Type B pancreatic cell (in vitro differentiated cells): ENCODE data around the gene EMILIN2. TPM values are rescaled to one million over a fixed set of nuclear protein-coding genes. Genes with fewer than 3 reads are reported as not detected.

Experiments
- DNase-seq: peaks from one replicate; pipeline ENCODE4 v3.0.0; 2021; ENCODE audit warnings: mixed read lengths; ENCODE audit not compliant: unreplicated experiment; ENCODE audit errors: extremely low spot score
- H3K27ac Mint-ChIP-seq: 2 replicates; pipeline ENCODE4 v1.8.0; 2021; ENCODE audit warnings: mild to moderate bottlenecking, mixed read lengths
- H3K27me3 Mint-ChIP-seq: 2 replicates; pipeline ENCODE4 v1.8.0; 2021; ENCODE audit warnings: mixed read lengths
- H3K36me3 Mint-ChIP-seq: 2 replicates; pipeline ENCODE4 v1.8.0; 2021; ENCODE audit warnings: mixed read lengths
- H3K4me1 Mint-ChIP-seq: one replicate; pipeline ENCODE4 v1.8.0; 2021; ENCODE audit warnings: mixed read lengths; ENCODE audit not compliant: unreplicated experiment
- H3K4me3 Mint-ChIP-seq: 2 replicates; pipeline ENCODE4 v1.8.0; 2021; ENCODE audit warnings: mild to moderate bottlenecking, mixed read lengths
- H3K9me3 Mint-ChIP-seq: 2 replicates; pipeline ENCODE4 v1.8.0; 2021; ENCODE audit warnings: mixed read lengths
- CTCF ChIP-seq: fragments of 200-600 bp; sonication (generic); conservative IDR thresholded peaks from 2 replicates; pipeline ENCODE4 v1.5.0; 2021; ENCODE audit warnings: antibody characterized with exemption, mild to moderate bottlenecking
- total RNA-seq: library from RNA; stranded (reverse); gene quantifications from 2 replicates; pipeline ENCODE4 v1.2.1, GENCODE V29; 2021; ENCODE audit warnings: low replicate concordance

EMILIN2 gene
- total RNA-seq, 1 donor from 2014 or later, result 9.4 TPM

DNA sequence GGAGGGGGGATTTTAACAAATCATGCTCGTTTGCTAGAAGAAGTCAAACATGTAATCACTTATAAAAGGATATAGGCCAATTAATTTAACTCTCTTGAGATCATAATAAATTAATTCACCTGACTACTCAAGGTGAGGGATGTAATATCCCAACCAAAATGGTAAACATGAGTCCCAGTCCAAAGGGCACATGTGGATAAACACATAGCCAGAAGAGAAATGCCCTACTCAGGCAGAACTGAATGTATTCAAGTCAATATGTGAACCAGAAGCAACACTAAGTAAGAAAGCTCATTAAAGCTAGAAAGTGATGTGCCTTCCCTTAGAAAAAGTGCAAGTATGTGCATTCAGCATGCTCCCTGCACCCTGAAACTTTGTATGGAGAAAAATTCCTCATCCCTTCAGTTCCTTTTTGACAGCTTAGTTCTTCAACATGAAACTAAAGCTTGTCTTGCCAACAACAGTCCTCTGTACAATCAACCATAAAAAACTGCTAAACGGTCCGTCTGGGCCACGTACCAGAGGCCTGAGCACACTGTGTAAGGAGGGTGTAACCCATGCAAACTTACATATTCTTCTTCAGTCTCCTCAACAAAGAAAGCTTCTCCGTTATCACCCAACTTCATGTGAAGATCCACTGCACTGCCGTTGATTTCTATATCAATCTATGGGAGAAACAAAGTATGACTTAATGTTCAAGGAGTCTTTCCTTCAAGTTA, 107.3 kb downstream of the EMILIN2 start:
- Mint-ChIP-seq H3K27me3 (no peaks in the 10 kb centered on the region), H3K36me3 (peaks cover 30% of the 10 kb centered on the region), H3K27ac (no peak overlapping the region), H3K4me3 (no peak overlapping the region), H3K9me3 (no peaks in the 10 kb centered on the region), H3K4me1 (no peaks in the 10 kb centered on the region)
- no peak for DNase-seq
- TF ChIP-seq CTCF, result no peak

GRCh38 chr18:2954869-2955645, 108.3 kb downstream of the EMILIN2 start:
- H3K4me1 Mint-ChIP-seq, result no peaks in the 10 kb centered on the region
- DNase-seq, result no peak
- no peak overlapping the region for H3K27ac Mint-ChIP-seq
- no peaks in the 10 kb centered on the region for H3K27me3 Mint-ChIP-seq
- no peak overlapping the region for H3K4me3 Mint-ChIP-seq
- no peaks in the 10 kb centered on the region for H3K9me3 Mint-ChIP-seq
- no peak for TF ChIP-seq CTCF
- peaks cover 26% of the 10 kb centered on the region for H3K36me3 Mint-ChIP-seq

- Mint-ChIP-seq H3K9me3 (no peaks in the 10 kb centered on the region), H3K27me3 (no peaks in the 10 kb centered on the region), H3K36me3 (peaks cover 31% of the 10 kb centered on the region), H3K27ac (no peak overlapping the region), H3K4me1 (peaks cover 6% of the 10 kb centered on the region), H3K4me3 (no peak overlapping the region)
- TF ChIP-seq CTCF, result no peak
- DNase-seq, result no peak
Measured at GRCh38 chr18:2956056-2956455, 109.2 kb downstream of the EMILIN2 start.

DNA sequence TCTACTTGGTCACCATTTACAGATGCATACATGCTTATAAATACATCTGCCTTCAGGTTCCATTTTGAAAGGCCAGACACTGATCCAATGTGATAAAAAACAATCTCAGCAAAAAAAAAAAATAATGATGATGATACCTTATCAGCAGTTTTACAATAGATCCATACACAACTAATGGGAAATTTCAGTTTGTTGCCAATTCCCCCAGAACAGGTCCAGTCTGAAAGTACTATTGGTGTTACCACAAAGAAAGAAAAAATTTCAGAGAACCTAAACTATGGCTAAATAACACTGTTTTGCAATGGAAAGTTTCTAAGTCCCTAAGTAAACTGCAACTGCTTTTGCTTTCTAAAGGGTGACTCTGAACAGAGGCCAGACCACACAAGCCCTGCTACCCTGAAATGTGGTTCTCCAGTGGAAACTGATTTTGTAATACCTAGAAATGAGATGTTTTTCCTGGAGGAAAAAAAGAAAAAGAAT, 112.1 kb downstream of the EMILIN2 start:
- H3K27me3 Mint-ChIP-seq, result no peaks in the 10 kb centered on the region
- H3K36me3 Mint-ChIP-seq, result peaks cover 12% of the 10 kb centered on the region
- H3K27ac Mint-ChIP-seq, result no peak overlapping the region
- no peaks in the 10 kb centered on the region for H3K9me3 Mint-ChIP-seq
- no peak for TF ChIP-seq CTCF
- peaks cover 26% of the 10 kb centered on the region for H3K4me1 Mint-ChIP-seq
- H3K4me3 Mint-ChIP-seq, result no peak overlapping the region
- no peak for DNase-seq

- DNase-seq, result no peak
- peaks cover 27% of the 10 kb centered on the region for H3K4me1 Mint-ChIP-seq
- H3K36me3 Mint-ChIP-seq, result peaks cover 11% of the 10 kb centered on the region
- H3K4me3 Mint-ChIP-seq, result no peak overlapping the region
- H3K27me3 Mint-ChIP-seq, result no peaks in the 10 kb centered on the region
- no peak for TF ChIP-seq CTCF
- no peak overlapping the region for H3K27ac Mint-ChIP-seq
- H3K9me3 Mint-ChIP-seq, result no peaks in the 10 kb centered on the region
Measured at GRCh38 chr18:2959341-2959740, 112.5 kb downstream of the EMILIN2 start.
